Activated CD8-positive, alpha-beta memory T cell treated with anti-CD3 and anti-CD28 coated beads, Interleukin-2, amount 50 U/mL, for 1 hour (primary cell): ENCODE results near the gene COPE.

Experiments used
- DNase-seq: peaks from one replicate; pipeline ENCODE4 v3.0.0-alpha.2; 2020; ENCODE audit errors: extremely low read depth

Gene COPE

GRCh38 chr19:18895038-18895823, 24.0 kb downstream of the COPE start:
- DNase-seq = no peak

- no peak for DNase-seq
These were observed 24.7 kb downstream of the COPE start for GRCh38 chr19:18894254-18895037.

DNA sequence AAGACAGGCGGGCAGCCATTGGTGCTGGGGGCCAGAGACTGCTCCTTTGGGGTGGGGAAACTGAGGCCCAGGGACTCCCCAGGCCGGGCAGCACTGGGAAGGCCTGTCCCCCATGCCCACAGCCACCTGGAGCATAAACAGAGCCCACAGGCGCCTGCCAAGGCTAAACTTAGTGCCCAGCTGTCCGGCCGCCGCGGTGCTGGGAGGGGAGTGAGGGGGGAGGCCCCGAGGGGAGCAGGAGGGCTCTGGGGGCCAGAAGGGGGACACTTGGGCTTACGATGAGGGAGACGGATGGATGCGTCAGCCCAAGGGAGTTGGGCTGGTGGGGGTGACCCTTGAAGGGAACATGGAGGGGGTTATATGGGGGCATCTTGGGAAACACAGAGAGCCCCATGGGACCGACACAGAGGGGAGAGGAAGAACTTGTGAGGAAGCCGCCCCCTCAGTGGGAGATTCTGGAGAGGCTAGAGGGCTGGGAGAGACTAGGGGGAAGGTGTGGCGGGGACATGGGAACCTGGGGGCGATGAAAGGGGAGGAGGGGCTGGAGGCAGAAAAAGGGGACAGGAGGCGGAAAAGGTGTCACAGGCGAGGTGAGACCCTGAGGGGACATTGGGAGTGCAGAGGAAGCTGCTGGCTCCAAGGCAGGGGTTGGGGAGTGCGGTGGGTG, 25.5 kb downstream of the COPE start:
- no peak for DNase-seq

DNA sequence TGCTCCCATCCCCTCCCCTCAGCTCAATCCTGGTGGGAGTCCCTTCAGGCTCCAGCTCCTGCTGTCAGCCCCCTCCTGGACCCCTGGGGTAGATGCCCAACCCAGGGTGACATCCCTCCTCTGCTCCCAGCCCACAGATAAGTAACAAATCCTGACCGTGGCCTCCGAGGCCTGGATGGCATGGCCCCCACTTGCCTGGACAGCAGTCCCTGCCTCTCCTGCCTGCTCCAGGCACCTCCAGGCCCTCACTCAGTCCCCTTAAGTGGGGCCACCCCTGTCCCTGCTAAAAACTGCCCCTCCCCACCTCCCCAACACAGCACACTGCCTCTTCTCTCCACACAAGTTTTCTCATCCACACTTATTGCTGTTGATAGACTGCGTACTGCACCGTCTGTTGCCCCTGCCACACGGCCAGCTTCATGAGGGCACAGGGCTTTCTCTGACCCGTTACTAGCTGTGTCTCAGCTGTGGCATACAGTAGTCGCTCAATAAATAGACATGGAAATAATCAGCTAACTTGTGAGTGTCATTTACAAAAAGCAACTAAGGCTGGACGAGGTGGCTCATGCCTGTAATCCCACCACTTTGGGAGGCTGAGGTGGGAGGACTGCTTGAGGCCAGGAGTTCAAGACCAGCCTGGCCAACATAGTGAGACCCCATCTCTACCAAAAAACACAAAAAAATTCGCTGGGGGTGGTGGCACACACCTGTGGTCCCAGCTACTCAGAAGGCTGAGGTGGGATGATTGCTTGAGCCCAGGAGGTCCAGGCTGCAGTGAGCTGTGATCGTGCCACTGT, 29.0 kb downstream of the COPE start:
- no peak for DNase-seq

- no peak for DNase-seq
These were observed 32.2 kb downstream of the COPE start for GRCh38 chr19:18886972-18887371.

- no peak for DNase-seq
These were observed 35.5 kb downstream of the COPE start for GRCh38 chr19:18883526-18884304.

- no peak for DNase-seq
These were observed 37.7 kb downstream of the COPE start for GRCh38 chr19:18881491-18881890.

- no peak for DNase-seq
These were observed 39.4 kb downstream of the COPE start for GRCh38 chr19:18879579-18880373.

- no peak for DNase-seq
These were observed 40.2 kb downstream of the COPE start for GRCh38 chr19:18878858-18879578.

DNA sequence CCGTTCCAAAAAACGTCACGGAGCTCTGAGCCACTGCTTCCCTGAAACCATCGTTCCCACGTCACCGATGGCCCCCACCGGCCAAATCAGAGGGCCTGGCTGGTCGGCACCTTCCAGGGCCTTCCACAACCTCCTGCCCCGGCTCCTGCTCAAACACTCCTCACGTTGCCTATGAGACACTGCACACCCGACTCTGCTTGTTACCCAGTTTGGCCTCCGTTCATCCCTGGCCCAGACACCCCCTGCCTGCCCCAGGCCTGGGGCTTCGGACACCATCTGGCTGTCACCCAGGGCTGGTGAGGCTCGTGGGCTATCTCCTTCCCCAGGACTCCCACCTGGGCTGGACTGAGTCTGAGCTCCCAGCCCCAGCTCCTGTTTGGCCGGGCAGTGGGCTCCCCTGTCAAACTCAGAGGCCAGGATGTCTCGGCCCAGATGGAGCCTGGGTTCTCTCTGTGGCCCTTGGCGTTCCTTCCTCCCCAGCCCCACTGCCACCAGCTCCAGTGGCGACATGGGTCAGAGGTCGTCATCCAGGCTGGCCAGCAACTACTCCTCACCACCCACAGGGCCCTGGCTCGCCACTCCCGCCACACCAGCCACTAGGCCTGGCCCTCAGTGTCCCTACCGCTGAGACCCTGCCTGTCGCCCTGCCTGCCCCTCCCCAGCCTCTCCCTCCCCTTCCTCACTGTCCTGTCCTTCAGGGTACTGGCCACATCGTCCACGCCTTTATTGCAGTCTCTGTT, 41.0 kb downstream of the COPE start:
- DNase-seq = no peak

GRCh38 chr19:18876865-18877264, 42.3 kb downstream of the COPE start:
- DNase-seq = no peak

- DNase-seq = no peak
These were observed 43.5 kb downstream of the COPE start for GRCh38 chr19:18875726-18876125.

- DNase-seq = no peak
These were observed 47.6 kb downstream of the COPE start for GRCh38 chr19:18871543-18871942.

DNA sequence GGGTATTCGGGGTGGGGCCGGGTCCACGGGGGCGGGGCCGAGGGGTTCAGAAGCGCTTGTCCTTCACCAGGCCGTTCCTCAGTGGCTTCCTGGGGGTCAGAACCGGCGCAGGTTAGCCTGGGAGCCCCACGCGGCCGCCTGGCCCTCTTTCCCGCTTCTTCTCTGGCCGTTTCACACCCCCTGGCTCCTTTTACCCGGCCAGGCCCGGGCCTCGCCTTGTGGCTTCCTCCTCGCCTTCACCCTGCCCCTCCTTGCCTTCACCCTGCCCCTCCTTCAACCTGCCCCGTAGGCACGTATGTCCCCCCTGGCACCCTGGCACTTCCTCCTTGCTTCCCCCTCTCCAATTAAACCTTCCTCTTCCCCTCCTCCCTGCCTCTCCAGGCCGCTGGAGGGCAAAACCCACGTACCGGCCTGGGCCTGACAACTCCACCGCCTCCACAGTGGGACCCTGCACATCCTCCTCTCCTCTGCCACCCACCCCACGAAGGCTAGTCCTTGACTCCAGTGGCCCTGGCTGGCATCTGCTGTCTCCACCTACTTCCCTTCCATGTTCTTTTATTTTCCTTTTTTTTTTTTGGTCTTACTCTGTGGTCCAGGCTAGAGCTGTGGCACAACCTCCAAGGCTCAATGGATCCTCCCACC, 48.5 kb downstream of the COPE start:
- DNase-seq = no peak

GRCh38 chr19:18869781-18870530, 49.2 kb downstream of the COPE start:
- DNase-seq = no peak

DNA sequence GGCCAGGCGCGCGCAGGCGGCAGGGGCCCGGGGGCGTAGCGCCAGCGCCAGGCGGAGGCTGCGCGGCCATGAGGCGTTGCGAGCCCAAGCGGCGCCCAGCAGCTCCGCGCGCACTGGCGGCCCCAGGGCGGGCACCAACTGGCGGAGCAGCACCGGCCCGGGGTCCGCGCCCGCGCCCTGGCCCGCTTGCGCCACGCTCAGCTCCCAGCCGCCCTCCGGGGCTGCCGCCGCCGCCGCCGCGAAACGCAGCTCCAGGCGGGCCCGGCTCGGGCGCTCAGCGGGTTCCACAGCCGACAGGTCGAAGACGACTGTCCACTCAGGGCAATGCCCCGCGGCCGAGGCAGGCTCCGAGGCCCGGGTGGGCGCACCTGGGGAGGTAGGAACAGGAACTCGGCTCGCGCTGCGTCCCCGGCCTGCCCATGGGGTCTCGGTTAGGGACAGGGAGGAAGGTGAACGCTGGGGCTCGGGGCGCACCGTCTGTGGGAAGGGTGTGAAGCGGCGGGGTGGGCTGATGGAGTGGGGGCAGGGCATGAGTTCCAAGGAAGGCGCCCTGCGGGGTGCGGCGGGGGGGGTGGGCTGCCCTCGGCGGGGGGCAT, 50.1 kb downstream of the COPE start:
- no peak for DNase-seq

GRCh38 chr19:18868380-18869022, 50.7 kb downstream of the COPE start:
- no peak for DNase-seq
